Activated CD4-positive, alpha-beta T cell treated with anti-CD3 and anti-CD28 coated beads for 24 hours (primary cell): Measurements from ENCODE around the gene ARHGAP11B.
"Not testable (repeated sequence)": the region's sequence is repeated elsewhere in the genome, so short reads cannot be mapped to it uniquely, and the experiment has no call there.

Experiments
- DNase-seq, 2 donors: peaks; one replicate each; pipeline ENCODE4 v3.0.0-alpha.2; 2020; ENCODE audit warnings: low read depth in 2 of 2

Gene ARHGAP11B

GRCh38 chr15:30625436-30626193 lies at the start of gene ARHGAP11B:
Gene ARHGAP11B, plus strand, starts transcription at chr15:30626128.
- peak; percentile 88 to 91 for DNase-seq

GRCh38 chr15:30579394-30579970 lies 46.4 kb upstream of the ARHGAP11B start:
- DNase-seq = not testable (repeated sequence)

- DNase-seq = not testable (repeated sequence)
These were observed 45.2 kb upstream of the ARHGAP11B start for GRCh38 chr15:30580716-30581115.

GRCh38 chr15:30598953-30599352 lies 27.0 kb upstream of the ARHGAP11B start:
- DNase-seq = not testable (repeated sequence)

GRCh38 chr15:30603796-30604195 lies 22.1 kb upstream of the ARHGAP11B start, which contains the start of gene GOLGA8H:
Gene GOLGA8H, plus strand, starts transcription at chr15:30604028. Its CDS starts 98 bp downstream, at chr15:30604126.
- not testable (repeated sequence) for DNase-seq

GRCh38 chr15:30612271-30612670 lies 13.7 kb upstream of the ARHGAP11B start:
- not testable (repeated sequence) for DNase-seq

GRCh38 chr15:30621342-30621741 lies 4.6 kb upstream of the ARHGAP11B start:
- DNase-seq = not testable (repeated sequence)

- DNase-seq = not testable (repeated sequence)
These were observed 252 bp downstream of the ARHGAP11B start for GRCh38 chr15:30626194-30626565.

GRCh38 chr15:30626632-30627031 lies 704 bp downstream of the ARHGAP11B start:
- DNase-seq = not testable (repeated sequence)

- no peak for DNase-seq
These were observed 24.3 kb downstream of the ARHGAP11B start for GRCh38 chr15:30650012-30650929.

GRCh38 chr15:30661154-30661553 lies 35.2 kb downstream of the ARHGAP11B start:
- not testable (repeated sequence) for DNase-seq

GRCh38 chr15:30669621-30670020 lies 43.7 kb downstream of the ARHGAP11B start:
- DNase-seq = not testable (repeated sequence)

GRCh38 chr15:30670056-30670455 lies 44.1 kb downstream of the ARHGAP11B start:
- DNase-seq = no peak

- DNase-seq = no peak
These were observed 45.4 kb downstream of the ARHGAP11B start for GRCh38 chr15:30671309-30671708.

- DNase-seq = no peak
These were observed 49.2 kb downstream of the ARHGAP11B start for GRCh38 chr15:30675126-30675525.

GRCh38 chr15:30675891-30676290 lies 50.0 kb downstream of the ARHGAP11B start:
- not testable (repeated sequence) for DNase-seq

- not testable (repeated sequence) for DNase-seq
These were observed 55.1 kb downstream of the ARHGAP11B start for GRCh38 chr15:30680997-30681396.

- not testable (repeated sequence) for DNase-seq
These were observed 59.9 kb downstream of the ARHGAP11B start for GRCh38 chr15:30685709-30686285.

GRCh38 chr15:30686651-30687050 lies 60.7 kb downstream of the ARHGAP11B start:
- not testable (repeated sequence) for DNase-seq
